HG03460 (cell line): Measurements from ENCODE around the gene NAT10.
A peak's percentile ranks its signal among the peaks of the same experiment; 100 is the strongest.

Experiments
- ATAC-seq: cut with Tn5 transposase; IDR thresholded peaks from one replicate; pipeline ENCODE4 v1.9.1; 2021; ENCODE audit not compliant: unreplicated experiment

Gene NAT10

DNA sequence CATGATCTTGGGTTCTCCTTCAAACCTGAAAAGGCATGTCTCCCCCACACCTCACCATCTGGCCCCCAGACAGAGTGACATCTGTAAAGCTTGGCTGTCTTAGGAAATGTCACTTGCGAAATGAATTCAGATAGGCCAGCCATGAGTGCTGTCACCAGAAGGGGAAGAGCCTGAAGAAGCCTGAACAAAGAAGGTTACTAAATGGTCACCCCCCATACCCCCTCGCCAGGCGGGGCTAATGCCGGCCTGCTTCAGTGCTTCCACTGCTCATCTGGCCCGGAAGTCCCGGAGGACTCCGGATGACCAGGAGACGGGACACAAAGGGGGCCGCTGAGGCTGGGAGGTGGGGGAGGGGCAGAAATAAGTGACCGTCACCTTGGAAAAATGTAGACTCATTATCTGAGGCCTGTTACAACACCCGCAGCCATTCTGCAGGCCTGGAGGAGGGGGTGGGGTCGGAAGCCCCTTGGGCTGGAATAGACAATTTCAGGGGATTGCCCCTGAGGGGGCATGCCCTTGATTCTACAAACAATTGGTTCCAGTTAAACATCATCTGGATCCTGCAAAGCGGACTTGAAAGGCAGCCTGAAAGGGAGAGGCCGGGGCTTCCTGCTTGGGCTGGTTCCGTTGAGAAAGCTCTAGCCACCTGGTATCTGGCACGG, 43.2 kb downstream of the NAT10 start:
- ATAC-seq: no peak

DNA sequence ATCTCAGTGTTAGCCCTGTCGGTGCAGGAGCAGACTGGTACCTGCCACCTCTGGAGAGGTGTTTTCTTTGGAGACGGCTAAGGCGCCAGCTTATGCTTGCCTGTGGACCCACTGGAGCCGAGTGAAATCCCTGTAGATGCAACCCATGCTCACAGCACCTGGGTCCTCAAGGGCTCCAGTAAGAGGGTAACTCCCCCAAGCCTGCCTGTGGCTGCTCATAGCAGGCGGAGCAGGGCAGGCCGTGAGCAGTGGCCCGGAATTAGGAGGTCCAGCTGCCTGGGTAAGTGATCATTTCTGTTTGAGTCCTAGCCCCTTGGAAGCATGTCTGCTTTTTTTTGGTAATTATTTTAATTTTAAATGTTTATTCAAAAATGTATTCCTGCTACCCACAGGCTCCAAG, 43.8 kb downstream of the NAT10 start:
- no peak for ATAC-seq

DNA sequence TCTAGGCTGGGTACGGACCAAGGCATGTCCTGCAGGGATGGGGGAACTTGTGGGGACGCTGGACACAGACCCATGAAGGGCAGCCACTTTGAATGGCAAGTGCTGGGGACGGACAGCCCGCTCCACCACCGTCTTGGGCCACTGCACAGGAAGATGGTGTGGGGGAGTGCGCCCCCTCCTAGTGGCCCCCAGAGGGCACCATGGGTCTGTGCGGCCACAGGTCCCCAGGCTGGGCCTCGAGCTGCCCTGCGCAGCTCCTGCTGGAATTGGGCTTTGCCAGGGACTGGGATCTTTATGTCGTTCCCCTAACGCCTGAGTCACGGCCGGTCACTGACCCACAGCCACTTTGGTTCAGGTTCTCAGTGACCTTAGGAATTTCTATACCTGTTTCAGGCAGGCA, 44.4 kb downstream of the NAT10 start:
- ATAC-seq: no peak

DNA sequence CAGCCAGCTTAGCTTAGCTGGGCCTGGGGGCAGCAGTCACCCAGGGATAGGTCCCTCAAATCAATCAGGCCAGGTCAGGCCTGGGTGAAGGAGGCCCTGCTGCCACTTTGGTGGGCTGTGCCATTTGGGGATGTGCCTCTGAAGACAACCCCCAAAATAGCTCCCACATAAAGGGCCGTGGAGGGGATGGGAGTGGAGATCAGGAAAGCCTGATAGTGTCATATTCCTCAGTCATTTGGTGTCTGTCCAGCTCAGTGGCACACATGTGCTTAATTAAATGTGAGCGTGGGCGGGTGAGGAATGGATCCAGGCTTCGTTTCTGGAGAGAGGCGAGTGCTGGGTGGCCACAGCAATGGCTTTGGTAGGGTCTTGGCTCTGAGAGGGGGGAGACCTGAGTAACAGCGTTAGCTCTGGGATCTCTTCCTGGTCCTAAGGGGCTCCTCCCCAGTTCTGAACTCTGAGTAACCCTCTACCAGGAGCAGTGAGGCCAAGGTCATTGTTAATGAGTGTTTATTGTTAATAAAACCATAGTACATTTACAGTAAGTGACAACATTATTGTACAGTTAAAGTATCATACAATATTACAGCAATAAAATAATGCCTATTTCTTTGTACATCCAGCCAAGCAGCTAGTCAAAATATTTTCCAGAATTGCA, 45.2 kb downstream of the NAT10 start:
- ATAC-seq: no peak

DNA sequence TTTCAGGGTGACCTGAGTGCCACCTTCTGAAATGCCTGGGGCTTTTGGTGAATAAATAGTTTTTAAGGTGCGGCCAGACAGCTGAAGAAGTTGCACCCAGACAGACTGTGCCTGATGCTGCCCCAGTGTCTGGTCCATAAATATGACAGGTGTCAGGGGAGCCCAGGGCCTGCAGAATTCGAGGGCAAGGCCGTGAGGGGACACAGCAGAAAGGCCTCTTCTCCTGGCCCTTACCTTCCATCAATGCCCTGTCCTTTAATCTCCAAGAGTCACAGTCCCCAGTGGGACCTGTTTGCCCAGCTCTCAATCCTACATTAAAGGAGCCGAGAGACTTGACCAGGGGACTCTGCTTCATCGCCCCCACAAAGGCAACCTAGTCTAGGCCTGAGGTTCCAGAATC, 45.7 kb downstream of the NAT10 start:
- ATAC-seq: no peak

DNA sequence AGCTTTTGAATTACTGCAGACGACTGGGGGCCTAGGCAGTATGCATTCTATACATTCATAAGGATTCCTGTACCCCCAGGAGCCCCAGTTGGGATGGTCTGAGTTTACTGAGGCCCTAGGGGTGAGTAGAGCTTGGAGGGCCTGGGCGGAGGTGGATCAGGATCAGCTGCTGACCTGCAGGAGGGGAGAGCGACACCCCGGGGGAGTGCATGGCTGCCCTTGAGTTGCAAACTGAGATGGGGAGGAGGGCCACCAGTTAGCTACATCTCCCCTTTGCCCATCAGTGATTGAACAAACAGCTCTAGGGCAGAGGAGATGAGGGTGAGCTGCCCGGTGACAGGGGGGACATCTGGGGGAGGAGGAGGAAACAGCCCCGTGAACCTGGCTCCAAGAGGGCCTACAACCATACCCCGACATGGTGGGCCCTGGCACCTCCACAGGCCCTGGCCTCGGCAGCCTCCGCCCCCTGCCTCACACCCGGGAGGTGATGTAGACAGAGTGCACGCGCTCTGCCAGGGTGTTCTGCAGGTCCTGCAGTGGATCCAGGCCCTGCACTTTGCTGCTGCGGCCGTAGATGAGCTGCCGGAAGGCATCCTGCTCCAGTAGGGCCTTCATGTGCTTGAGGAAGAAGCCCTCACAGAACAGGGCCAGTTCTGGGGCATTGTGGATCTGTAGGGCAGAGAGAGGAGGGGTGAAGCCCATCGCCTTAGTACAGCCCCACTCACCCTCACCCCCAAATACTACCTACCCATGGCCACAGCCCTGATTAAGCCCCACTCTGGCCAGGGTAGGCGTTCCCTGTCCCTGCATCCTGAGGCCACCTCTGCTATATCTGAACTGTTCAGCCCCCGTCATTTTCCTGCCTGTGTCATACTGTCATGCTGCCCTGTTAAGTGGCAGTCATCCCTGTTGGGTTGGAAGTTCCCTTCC, 46.8 kb downstream of the NAT10 start:
- no peak for ATAC-seq

DNA sequence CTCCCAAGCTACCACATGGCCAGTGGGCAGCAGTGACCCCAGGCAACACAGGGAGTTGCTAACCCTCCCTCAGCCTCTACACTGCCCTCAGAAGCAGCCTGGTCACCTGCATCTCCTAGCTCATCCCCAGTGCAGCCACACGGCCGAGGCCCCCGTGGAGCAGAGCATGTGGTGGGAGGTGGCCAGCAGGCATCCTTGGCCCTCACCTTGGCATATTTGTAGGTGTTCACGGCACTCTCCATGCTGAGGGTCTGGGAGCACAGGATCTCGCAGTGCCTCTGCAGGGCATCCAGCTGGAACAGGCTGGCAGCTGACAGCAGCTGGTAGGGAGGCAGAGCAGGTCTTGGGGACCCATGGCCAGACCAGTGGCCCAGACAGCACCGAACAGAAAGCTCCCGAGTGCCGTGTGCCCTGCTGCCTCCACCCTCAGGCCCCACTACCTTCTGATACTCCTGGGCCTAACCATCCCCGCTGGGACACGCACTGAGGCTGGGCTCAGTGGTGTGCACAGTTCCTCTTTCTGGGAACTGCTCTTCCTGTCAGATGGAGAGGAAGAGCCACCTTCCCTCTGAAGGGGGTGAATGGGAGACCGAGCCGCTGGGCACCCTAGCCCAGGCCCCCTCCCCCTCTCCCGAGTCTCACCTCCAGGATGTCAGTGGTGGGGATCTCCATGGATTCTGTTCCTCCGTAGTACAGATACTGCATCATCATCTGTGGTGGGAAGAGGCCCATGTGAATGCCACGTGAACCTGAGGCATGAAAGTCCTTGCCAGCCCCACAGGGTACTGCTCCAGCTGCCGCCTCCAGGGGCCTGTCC, 48.8 kb downstream of the NAT10 start:
- peak; percentile 67 for ATAC-seq

DNA sequence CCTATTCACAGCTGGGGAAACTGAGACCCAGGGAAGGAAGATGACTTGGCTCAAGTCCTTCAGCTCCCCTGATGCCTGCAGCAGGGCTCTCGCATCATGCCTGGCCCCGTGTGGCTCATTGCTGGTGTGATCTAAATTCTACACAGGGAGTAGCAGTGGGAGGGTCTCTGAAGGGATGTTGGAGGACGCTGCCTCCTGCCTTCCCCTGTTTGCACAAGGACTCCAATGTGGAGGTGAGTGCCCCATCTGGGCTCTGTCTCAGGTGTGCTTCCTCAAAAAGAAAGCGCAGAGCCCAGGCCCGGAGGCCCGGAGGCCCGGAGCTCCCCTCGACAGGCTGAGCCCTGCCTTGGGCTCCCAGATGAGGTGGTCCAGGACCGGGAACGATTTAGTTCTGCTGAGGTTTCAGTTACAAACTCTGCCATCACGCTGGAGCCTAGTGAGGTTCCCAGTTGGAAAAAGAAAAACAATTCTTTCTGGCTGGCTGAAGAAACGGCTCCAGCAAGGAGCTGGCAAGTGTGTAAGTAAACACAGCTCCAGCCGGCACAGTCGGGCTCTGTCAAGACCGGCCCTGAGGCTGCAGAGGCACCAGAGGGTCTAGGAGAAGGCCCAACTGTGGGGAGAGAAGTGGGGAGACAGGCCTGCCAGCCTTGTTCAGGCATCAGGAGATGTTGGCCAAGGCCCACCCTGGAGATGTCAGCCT, 49.8 kb downstream of the NAT10 start:
- ATAC-seq: no peak

DNA sequence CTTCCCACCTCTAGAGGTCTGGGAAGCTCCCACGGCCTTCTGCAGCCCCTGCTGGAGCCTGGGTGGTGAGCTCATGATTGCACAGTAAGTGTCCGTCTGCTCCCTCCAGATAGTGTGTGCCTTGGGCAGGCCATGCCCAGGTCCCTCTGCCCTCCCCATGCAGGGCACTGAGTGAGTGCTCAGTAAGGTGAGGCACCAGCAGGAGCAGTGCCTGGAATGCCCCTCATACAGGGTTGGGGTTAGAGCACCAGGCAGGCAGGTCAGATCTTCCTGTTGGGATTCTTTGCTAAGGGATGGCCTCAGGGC, 50.3 kb downstream of the NAT10 start:
- ATAC-seq: no peak

DNA sequence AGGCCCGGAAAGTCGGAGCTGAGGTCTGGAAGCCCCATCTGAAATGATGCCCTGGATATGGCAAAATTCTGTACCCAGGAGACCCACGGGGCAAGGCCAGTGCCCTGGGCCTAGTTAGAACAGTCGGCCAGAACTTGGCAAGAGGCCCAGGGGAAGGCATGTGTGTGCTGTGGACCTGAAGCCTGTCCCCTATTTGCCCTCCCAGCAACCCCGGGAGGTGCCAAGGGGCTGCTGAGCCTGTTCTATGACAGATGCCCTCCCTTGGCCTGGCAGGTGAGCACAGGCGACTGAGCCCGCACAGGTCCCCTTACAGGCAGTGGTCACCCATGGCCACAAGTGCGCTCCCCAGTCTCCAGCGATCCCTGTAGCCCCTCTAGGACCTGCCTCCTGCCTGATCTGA, 51.7 kb downstream of the NAT10 start:
- ATAC-seq: no peak

DNA sequence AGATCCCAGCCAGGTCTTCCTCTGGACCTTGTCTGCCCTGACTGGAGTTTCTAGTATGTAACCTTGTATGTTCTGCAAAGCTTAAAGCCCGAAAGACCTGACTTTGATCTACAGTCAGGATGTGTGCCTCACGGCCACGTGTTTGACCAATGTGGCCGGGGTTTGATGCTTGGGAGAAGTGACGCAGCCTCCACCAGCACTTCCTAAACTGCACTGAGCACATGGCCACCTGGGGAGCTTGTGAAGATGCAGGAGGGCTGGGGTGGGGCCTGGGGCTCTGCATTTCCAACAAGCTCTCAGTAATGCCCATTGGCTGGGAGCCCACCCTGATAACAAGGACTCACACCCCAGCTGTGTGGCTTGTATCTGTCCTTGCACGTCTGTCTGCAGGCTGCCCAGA, 53.2 kb downstream of the NAT10 start:
- no peak for ATAC-seq

DNA sequence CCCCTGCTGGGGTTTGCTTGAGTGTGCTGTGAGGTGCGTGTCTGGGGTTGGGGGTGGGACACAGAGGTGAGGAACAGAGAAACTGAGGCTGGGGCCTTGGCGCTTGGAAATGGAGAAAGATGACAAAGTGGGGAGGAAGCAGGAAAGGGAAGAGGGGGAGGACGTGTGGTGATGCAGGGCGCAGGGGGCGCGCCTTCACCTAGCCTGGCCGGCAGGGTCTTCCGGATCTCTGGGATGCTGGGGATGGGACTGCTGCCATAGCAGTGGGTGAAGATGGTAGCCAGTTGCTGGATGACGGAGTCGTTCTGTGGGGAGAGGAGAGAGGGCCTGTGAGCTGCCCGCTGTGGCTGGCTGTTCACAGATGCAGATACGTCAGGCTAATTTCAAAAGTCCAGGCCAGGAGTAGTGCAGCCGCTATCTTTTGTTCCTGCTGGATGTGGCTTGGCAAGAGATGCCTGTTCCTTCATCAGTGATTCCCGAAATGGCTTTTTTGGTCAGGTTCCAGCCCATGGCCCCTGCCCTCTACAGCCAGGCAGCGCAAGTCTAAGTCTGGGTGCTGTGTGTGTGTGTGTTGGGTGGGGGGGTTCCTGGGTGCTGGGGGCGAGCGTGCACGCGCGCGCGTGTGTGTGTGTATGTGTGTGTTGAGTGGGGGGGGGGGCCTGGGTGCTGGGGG, 54.8 kb downstream of the NAT10 start:
- ATAC-seq: no peak

DNA sequence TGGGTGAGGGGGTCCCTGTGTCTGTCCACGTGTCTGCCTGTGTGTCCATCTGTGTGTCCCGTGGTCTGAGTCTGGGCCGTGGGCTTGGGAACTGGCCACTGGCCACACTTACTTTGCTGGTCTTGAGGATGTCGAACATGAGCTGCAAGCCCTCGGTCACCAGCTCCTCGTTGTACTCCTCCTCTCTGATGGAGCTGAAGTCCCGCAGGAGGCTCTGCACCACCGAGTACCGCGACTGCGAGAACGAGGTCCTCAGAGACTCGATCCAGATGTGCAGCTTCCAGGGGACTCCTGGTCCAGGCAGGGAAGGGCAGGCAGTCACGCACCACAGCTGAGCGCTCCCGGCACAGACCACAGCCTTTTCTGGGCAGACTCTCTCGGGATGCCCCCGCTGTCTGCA, 55.4 kb downstream of the NAT10 start:
- no peak for ATAC-seq

DNA sequence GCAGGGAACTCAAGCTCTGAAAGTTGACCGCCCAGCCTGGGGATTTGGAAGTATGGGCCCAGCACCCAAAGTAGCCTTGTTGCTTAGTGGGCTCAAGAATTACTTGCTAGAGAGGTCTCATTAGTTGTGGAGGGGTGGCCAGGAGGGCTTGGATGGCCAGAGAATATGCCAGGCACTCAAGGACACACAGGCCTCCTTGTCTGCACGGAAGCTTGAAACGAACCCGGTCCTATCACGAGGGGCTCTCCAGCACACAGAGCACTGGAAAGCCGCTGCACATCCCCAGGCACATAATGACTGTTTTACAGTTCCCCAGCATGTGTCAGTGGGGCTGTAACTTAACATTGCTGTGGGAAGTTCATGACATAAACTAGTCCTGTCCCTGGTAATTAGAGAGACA, 55.9 kb downstream of the NAT10 start:
- ATAC-seq: no peak

DNA sequence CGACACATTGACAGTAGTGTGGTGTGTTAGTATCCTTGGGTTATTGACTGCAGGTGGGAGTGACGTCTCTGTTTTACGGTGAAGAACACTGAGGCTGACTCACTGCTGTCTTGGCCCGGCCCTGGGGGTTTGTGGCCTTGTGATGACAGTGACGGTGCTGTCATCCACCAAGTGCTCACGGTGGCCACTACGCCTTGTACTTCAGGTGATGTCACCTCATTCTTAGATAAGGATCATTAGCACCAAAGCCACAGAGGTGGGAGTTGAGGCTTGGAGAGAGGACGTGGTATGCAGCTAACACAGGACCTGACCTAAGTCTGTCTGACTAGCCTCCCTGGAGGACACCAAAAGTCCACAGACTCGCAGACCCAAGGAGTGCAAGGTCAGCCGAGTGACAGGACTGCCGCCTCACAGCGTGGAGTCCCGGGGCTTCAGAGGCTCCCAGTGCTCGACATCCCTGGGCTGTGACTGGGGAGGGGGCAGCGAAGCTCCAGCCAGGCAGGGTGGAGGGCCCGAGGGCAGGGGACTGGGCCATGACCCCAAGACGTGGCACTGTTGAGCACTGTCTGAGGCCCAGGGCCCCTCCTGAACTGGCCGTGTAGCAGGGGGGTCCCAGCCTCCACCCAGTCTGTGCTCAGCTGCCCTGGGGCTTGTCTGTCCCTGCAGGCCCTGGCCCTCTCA, 56.5 kb downstream of the NAT10 start:
- no peak for ATAC-seq

DNA sequence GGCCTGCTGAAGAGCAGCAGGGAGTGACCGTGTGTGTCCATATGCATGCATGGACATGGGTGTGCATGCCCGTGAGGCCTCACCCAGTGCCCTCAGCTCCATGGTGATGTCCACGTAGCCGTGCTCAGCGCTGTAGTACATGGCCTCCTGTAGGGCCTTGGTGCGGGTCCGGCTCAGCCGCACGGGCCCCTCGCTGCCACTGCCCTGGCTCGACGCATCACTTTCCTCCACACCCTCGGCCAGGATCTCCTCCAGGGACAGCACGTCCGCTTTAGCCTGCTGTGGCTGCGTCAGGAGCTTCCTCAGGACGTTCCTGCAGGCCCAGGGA, 57.0 kb downstream of the NAT10 start:
- no peak for ATAC-seq

DNA sequence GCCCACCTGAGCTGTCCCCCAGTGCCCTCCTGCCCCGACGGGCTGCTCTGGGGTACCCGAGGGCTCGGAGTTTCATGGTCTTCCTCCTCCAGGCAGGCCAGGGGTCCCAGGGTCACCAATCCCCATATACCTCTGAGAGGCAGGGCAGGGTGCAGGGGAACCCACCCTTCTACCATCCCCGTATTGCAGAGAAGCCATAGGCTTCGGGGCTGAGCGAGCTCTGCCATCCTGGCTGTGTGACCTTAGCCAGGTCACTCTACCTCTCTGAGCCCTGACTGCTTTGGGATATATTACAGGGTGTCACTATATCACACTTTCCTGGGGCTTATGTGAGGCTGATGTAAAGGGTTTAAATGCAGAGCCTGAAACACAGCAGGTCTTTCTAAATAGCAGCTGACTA, 57.4 kb downstream of the NAT10 start:
- no peak for ATAC-seq

DNA sequence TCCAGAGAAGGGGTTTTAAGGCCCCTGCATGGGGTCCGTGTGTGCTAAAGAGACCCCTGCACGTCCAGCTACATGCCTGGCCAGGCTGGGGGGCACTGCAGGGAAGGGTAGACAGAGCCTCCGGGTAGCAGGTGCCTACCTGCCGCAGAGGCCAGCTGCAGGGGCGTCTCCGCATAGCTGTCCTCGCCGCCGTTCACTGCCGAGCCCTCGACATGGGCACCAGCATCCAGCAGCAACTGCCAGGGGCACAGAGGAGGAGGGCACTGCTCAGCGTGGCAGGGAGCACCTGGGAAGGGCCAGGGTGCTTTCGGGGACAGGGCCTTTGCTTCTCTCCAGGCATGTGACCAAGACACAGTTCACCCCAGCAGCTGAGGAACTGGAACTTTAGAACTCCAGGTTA, 59.7 kb downstream of the NAT10 start:
- ATAC-seq: no peak

DNA sequence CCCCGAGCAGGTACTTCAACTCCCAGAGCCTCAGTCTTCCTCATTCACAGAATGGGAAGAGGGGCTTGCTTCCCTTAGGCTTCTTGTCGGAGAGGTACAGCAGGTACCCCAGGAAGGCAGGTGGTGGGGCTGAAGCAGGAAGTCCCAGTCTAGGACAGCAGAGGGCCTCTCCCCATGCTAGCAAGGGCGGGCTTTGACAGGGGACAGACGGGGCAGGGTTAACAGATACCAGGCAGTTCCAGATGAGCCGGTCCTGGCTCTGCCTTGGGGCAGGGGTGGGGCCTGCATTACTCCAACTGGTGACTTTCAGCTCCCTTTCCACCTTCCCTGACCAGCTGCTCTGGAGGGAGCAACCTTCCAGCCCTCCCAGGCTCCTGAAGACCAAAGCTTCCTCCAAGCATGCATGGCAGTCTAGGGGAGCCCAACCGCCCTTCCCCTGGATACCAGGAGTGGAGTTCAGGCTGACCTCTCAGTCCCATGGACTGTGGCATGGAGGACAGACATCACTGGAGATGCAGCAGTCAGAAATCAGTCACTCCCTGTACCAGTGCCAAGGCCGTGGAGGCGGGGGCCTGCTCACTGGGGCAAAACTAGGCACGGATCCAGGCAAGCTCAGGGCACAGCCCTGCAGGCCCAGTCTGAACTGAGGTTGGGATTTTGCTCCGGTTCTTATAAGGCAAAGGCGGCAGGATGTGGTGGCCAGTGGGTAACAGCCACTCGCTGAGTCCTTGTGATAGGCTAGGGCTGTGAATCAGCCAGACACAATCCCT, 60.5 kb downstream of the NAT10 start:
- no peak for ATAC-seq
